NAMALWA (cell line): ENCODE data around the gene FZD1.

Source experiments
- DNase-seq: peaks from one replicate; pipeline ENCODE4 v3.0.0-alpha.2; 2015; ENCODE audit warnings: low spot score

Gene FZD1

GRCh38 chr7:91264924-91265681, 870 bp downstream of the FZD1 start:
- DNase-seq, result peak; percentile 64

GRCh38 chr7:91265693-91266066, 1.4 kb downstream of the FZD1 start:
- no peak for DNase-seq

- no peak for DNase-seq
Observed at GRCh38 chr7:91266067-91266688, 1.9 kb downstream of the FZD1 start.

GRCh38 chr7:91266689-91267090, 2.5 kb downstream of the FZD1 start:
- no peak for DNase-seq

- no peak for DNase-seq
Observed at GRCh38 chr7:91267171-91267955, 3.1 kb downstream of the FZD1 start.

GRCh38 chr7:91270372-91270771, 6.1 kb downstream of the FZD1 start:
- DNase-seq, result no peak

GRCh38 chr7:91276909-91277308, 12.7 kb downstream of the FZD1 start:
- DNase-seq, result no peak

GRCh38 chr7:91280185-91280584, 16.0 kb downstream of the FZD1 start:
- DNase-seq, result no peak

GRCh38 chr7:91280604-91281003, 16.4 kb downstream of the FZD1 start:
- no peak for DNase-seq

- DNase-seq, result no peak
Observed at GRCh38 chr7:91285696-91286355, 21.6 kb downstream of the FZD1 start.

- no peak for DNase-seq
Observed at GRCh38 chr7:91286432-91286831, 22.2 kb downstream of the FZD1 start.

GRCh38 chr7:91287371-91288084, 23.3 kb downstream of the FZD1 start:
- DNase-seq, result no peak

- peak; percentile 65 for DNase-seq
Observed at GRCh38 chr7:91288208-91288824, 24.1 kb downstream of the FZD1 start.

- DNase-seq, result no peak
Observed at GRCh38 chr7:91289633-91290254, 25.5 kb downstream of the FZD1 start.

GRCh38 chr7:91291302-91291701, 27.1 kb downstream of the FZD1 start:
- DNase-seq, result no peak

GRCh38 chr7:91291902-91292301, 27.7 kb downstream of the FZD1 start:
- DNase-seq, result no peak

- DNase-seq, result no peak
Observed at GRCh38 chr7:91292506-91292905, 28.3 kb downstream of the FZD1 start.

GRCh38 chr7:91293136-91293535, 28.9 kb downstream of the FZD1 start:
- no peak for DNase-seq

GRCh38 chr7:91293840-91294239, 29.6 kb downstream of the FZD1 start:
- DNase-seq, result no peak

GRCh38 chr7:91294639-91295220, 30.5 kb downstream of the FZD1 start:
- DNase-seq, result no peak

GRCh38 chr7:91295576-91295975, 31.3 kb downstream of the FZD1 start:
- DNase-seq, result no peak
